A549 (cell line): Measurements from ENCODE around the gene CYP4F8.

ENCODE experiments used
- CBX2 ChIP-seq: fragments of 200-600 bp; sonication (generic); IDR thresholded peaks from 2 replicates; pipeline ENCODE4 v1.6.1; 2016; ENCODE audit warnings: low read depth, mild to moderate bottlenecking, borderline replicate concordance
- CBX8 ChIP-seq: fragments of 200-600 bp; sonication (generic); IDR thresholded peaks from 2 replicates; pipeline ENCODE4 v1.6.1; 2016
- CEBPB ChIP-seq, 2 experiments: fragments of >200 bp in 1 of 2; sonication (Bioruptor Twin) in 1 of 2; formaldehyde crosslinking in 1 of 2; IDR thresholded peaks; 2 replicates each; pipeline ENCODE4 v1.6.1; 2012 to 2016
- CHD4 ChIP-seq: fragments of 200-600 bp; sonication (generic); IDR thresholded peaks from 2 replicates; pipeline ENCODE4 v1.6.1; 2016; ENCODE audit warnings: antibody characterized with exemption, mild to moderate bottlenecking, borderline replicate concordance
- HDAC2 ChIP-seq: fragments of 200-600 bp; sonication (generic); IDR thresholded peaks from 2 replicates; pipeline ENCODE4 v1.6.1; 2016
- MYC ChIP-seq: IDR thresholded peaks from 2 replicates; pipeline ENCODE4 v1.6.1; 2012; ENCODE audit warnings: mild to moderate bottlenecking, inconsistent platforms, low read length, improper control_type of control experiment, borderline replicate concordance
- PHF8 ChIP-seq: fragments of 200-600 bp; sonication (generic); IDR thresholded peaks from 2 replicates; pipeline ENCODE4 v1.6.1; 2016; ENCODE audit warnings: low read depth, mild to moderate bottlenecking, antibody characterized with exemption, moderate library complexity, borderline replicate concordance
- POLR2A ChIP-seq: IDR thresholded peaks from 2 replicates; pipeline ENCODE4 v1.6.1; 2012; ENCODE audit warnings: mild to moderate bottlenecking, low read length
- RNF2 ChIP-seq: fragments of 200-600 bp; sonication (generic); IDR thresholded peaks from 2 replicates; pipeline ENCODE4 v1.6.1; 2016; ENCODE audit warnings: low read depth, mild to moderate bottlenecking, antibody characterized with exemption, moderate library complexity, borderline replicate concordance
- SMC3 ChIP-seq: fragments of >200 bp; sonication (Bioruptor Twin); formaldehyde crosslinking; IDR thresholded peaks from 3 replicates; pipeline ENCODE4 v1.6.1; 2018; ENCODE audit warnings: inconsistent platforms
- USF2 ChIP-seq: fragments of 450-650 bp; IDR thresholded peaks from 2 replicates; pipeline ENCODE4 v1.6.1; 2014; ENCODE audit warnings: antibody characterized with exemption
- TF ChIP-seq, protein P1 (sequence below): fragments of >200 bp; sonication (Bioruptor Twin); formaldehyde crosslinking; IDR thresholded peaks from 3 replicates; pipeline ENCODE4 v1.5.1; 2016
- TF ChIP-seq, protein P2 (sequence below): IDR thresholded peaks from 2 replicates; pipeline ENCODE4 v1.6.1; 2012

DNA sequence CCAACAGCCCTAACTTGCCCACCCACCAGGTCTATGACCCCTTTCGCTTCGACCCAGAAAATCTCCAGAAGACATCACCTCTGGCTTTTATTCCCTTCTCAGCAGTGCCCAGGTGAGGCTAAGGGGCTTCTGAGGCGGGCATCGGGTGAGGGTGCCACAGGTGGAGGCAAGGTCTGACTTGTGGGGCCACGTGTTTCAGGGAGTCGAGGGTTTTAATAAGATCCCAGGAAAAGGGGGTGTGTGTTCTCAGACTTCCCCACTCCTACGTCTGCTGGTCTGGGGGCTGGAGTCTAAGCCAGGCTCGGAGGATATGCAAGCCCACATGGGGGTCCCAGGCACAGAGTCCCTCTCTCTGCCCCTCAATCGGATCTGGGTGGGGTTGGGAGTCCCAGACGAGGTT, 30.9 kb upstream of the CYP4F8 start:
- TF ChIP-seq, protein P1, sequence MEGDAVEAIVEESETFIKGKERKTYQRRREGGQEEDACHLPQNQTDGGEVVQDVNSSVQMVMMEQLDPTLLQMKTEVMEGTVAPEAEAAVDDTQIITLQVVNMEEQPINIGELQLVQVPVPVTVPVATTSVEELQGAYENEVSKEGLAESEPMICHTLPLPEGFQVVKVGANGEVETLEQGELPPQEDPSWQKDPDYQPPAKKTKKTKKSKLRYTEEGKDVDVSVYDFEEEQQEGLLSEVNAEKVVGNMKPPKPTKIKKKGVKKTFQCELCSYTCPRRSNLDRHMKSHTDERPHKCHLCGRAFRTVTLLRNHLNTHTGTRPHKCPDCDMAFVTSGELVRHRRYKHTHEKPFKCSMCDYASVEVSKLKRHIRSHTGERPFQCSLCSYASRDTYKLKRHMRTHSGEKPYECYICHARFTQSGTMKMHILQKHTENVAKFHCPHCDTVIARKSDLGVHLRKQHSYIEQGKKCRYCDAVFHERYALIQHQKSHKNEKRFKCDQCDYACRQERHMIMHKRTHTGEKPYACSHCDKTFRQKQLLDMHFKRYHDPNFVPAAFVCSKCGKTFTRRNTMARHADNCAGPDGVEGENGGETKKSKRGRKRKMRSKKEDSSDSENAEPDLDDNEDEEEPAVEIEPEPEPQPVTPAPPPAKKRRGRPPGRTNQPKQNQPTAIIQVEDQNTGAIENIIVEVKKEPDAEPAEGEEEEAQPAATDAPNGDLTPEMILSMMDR, result no peak
- TF ChIP-seq SMC3 (no peak), POLR2A (no peak), CBX8 (no peak), HDAC2 (no peak), MYC (no peak), CEBPB (IDR thresholded peaks at IDR 0.05) (no peak), PHF8 (no peak), CHD4 (no peak), RNF2 (no peak), USF2 (no peak), CBX2 (no peak)
- TF ChIP-seq, protein P2, sequence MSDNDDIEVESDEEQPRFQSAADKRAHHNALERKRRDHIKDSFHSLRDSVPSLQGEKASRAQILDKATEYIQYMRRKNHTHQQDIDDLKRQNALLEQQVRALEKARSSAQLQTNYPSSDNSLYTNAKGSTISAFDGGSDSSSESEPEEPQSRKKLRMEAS, result no peak
